Central memory CD4-positive, alpha-beta T cell (primary cell): Measurements from ENCODE around the gene PER1.
A peak's percentile ranks its signal among the peaks of the same experiment; 100 is the strongest.

Experiments used
- DNase-seq: peaks from one replicate; pipeline ENCODE4 v3.0.0; 2022

PER1 gene

DNA sequence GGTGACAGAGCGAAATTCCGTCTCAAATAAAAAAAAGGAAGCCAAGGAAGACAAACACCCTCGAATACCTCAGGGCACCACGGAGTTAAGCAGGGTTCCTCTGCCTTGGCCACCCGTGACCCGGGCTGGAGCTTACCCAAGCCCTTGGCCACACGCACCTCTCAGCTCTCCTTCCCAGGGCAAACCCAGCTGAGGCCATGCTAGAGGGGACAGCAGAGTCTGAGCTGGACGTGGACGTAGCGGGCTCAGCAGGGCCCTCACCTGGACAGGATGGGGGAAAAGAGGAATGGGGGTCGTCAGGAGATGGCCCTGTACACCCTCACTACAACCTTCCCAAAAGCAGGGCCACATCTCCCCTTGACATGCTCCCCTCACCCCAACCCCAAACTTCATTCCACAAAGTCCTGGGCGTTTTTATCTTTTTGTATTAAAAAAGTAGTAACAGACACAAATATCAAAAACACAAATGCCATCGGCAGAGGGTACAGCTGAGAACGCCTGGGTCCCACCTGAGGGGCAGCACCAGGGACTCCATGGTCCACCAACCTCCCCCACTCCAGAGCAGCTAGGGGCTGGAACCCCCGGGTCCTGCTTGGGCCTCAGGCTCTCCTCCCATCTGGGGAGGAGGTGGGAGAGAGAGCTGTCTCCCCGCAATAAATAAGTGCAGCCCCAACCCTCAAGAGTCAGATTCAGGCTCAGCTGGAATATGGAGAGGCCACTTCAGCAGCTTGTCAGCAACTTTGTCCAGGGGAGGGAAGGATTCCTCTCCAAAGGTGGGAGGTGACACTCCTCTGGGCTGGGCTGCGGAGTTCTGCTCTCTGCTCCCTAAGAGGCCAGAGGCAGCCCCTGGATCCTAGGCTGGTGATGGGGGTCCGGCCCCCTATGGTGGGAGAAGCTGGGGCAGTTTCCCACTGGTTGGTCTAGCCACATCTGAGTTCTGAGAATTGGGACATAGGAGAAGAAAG lies 11.9 kb downstream of the PER1 start:
- no peak for DNase-seq

DNA sequence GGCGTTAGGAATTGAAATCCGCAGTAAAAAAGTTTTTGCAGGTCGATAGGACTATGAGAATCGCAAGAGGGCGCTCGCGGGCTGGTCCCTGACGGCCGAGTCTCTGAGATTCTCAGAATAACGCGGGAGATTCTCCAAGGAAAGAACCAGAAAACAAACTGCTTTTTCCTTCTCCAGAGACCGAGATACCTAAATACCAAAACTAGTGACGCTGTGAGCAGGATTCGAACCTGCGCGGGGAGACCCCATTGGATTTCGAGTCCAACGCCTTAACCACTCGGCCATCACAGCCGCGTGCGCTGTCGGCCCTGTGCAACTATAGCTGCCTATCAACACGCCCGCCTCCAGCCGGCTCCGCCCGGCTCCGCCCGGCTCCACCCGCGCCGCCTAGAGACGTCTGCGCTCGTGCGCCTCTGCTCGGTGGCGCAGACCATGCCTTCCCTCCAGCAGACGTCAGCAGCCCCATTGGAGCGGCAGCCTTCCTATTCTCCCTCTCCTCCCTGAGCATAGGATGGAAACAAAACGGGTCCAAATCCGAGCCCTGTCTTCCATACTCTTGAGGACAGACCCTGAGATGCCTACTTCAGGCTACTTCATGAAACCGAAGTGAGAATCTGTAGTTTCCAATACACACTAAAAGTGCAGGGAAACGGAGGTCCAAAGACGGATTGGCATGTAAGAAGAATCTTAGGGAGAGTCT lies 13.4 kb downstream of the PER1 start:
- peak; percentile 92 for DNase-seq

DNA sequence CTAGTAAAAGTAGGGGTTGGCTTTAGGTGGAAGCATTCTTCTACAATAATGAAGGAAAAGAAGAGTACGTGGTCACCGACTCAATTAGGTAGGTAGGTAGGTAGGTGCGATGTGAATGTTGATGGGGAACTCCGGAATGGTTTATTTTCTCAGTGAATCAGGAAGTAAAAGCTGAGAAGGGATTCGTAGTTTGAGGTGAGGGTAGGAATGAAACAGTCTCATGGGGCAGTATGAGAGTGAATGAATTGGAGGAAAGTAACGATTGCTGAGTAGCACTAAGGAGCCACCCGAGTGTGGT lies 13.9 kb downstream of the PER1 start:
- no peak for DNase-seq

DNA sequence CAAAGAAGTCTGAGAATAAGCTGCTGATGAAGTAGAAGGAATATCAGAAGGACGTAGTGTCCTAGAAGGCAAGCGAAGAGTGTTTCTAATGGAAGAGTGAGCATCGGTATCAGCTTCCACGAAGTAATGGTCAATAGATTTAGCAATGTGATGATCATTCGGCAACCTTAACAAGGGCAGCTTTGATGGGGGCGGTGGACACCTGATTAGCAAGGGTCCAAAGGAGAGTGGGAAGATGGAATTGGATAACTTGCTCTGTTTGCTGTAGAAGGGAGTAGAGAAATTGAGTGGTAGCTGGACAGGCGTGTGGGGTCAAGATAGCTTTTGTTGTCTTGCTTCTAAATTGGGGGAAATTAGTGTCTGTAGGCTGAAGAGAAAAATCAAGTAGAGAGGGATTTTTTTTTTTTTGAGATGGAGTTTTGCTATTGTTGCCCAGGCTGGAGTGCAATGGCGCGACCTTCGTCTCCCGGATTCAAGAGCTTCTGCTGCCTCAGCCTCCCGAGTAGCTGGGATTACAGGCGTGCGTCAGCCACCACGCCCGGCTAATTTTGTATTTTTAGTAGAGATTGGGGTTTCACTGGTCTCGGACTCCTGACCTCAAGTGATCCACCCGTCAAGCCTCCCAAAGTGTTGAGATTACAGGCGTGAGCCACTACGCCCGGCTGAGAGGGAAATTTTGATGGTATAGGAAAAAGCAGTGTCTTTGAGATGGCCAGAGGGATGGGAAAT lies 14.4 kb downstream of the PER1 start:
- no peak for DNase-seq

DNA sequence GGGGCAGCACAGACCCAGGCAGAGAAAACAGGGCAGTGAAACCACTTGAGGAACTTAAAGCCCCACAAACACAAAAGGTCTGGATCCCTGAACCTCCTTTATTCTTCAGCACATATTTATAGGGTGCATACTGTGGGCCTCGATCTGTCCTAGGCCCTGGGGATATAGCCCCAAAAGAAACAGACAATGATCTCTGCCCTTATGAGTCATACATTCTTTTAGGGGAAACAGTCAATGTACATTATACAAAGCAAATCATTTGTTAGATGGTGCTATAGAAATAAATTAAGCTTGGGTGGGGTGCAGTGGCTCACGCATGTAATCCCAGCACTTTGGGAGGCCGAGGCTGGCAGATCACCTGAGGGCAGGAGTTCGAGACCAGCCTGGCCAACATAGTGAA lies 18.3 kb downstream of the PER1 start:
- no peak for DNase-seq

DNA sequence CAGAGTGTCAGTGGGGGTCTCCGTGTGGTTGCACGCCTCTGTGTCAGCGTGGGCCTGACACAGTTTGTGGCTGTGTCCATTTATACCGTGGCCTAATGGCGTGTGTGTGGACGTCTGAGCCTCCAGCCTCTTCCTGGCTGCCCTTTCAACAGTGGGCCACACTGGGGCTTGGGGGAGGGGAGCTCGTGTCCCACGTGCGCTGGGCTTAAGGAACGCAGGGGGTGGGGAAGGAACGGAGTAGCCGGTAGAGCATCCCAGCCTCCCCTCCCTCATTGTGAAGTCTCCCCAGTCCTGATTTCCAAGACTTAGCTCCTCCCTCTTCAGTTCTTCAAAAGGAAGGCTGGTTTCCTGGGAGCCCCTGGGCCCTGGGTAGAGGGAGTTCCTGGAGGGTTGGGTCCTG lies 18.8 kb downstream of the PER1 start:
- DNase-seq: no peak

DNA sequence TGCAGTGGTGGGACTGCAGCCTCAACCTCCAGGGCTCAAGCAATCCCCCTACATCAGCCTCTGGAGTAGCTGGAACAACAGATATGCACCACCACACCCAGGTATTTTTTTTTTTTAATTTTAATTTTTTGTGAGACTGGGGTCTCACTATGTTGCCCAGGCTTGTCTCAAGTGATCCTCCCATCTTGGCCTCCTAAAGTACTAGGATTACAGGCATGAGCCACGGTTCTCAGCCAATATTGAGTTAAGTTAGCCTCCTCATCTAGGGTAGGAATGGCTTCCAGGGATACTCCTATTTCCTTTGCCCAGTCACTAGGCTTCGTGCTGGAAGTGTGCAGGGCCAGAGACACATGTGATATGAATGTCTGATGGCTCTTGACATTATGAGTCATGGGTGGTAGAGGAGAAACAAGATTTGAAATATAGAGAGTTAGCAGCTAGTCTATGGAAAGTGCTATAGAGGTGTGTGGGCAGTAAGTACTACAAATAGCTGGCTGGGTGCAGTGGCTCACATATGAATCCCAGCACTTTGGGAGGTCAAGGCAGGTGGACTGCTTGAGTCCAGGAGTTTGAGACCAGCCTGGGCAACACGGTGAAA lies 20.3 kb downstream of the PER1 start:
- no peak for DNase-seq

DNA sequence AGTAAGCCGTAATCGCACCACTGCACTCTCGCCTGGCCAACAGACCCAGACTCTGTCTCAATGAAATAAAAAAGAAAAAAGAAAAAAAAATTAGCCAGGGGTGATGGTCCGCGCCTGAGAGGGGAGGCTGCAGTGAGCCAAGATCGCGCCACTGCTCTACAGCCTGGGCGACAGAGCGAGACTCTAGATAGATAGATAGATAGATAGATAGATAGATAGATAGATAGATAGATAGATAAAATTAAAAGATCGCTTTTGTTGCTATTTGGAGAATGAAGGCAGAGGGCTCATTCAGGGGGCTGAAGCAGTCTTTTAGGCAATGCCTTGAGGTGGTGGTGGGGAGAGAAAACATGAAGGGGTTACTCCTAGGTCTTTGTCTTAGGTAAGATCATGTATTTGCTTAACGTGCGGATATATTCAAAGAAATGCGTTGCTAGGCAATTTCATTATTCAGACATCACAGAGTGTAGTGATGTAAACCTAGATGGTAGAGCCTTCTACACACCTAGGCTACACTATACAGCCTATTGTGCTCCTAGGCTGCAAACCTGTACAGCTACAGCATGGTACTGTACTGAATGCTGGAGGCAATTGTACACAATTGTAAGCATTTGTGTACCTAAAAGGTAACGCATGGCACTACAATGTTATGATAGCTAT lies 23.9 kb downstream of the PER1 start:
- no peak for DNase-seq

DNA sequence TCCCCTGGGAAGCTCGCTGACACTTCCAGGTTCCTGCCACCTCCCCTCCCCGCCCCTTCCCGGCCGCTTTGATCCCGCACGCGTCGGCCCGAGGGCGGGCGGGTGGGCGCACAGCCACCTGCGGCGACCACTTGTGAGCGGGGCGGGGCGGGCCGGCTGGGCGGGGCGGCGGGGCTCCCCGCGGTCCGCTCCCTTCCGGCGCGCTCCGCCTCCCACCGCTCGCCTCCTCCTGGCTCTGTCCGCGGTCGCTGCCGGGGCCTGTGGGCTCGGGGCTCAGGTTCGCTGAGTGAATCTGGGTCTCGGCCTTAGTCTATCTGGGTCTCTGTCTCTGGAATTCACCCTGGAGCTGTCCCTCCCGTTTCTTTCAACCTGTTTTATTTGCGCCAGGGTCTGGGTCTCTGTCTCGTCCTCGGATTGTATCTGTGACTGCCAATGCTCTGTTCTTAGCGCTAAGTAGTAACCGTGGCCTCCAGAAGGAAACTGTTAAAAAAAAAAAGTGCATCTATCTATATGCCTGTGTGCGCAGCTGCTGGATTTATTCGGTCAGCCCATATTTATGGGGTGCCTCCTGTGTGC lies 25.6 kb downstream of the PER1 start:
- DNase-seq: no peak

DNA sequence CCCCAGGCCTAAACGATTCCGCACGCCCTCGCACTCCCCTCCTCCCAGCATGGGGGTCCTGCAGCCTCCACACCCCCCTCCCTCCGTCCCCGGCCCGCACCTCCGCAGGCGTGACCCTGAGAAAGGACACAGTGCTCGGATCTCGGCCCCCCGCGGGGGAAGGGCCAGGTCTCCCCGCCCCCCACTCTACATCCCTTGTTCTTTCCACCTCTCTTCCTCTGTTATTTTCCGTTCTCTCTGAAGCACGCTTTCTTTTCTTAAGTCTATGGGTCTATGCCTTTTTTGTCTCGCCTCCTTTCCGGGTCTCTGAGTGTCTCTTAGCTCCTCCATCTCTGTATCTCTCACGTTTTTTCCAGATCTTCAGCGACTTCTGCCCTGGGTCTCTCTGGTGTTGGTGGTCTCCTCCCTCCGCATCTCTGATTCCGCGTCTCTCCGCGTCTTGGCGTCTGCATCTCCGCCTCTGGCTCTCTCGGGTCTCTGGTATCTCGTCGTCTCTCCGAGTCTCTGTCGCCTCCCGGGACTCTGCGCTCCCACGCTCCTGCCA lies 26.2 kb downstream of the PER1 start:
- no peak for DNase-seq

DNA sequence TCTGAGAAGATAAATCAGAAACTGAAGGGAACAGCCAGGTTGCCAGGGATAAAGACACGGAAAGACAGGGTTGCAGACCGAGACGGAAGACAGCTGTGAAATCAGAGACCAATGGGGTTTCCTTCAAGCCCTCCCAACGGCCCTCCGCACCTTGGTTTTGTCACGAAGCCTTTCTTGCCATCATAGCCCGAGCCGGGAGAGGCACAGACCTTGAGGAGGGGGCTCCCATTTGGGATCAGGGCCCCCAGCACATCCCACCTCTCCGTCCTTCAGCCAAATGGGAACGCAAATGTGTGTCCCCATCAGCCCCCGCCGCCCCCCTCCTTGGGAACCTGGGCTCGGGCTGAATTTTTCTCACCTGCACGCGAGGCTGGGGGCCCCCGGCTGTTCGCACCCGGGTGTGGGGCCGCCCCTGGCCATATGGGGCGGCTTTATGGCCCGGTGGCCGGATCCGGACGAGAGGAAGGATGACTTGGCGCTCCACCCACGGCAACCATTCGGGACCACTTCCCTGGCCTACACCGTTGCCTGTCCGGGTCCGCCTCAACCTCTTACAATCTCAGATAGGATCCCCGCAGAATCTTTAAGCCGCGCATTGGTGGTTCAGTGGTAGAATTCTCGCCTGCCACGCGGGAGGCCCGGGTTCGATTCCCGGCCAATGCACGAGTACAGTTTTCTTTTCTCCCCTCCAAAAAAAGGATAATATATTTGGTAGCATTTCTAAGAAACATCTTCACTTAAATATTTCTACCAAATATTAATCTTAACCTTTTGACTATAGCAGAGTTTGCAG lies 26.9 kb downstream of the PER1 start:
- DNase-seq: peak; percentile 82

DNA sequence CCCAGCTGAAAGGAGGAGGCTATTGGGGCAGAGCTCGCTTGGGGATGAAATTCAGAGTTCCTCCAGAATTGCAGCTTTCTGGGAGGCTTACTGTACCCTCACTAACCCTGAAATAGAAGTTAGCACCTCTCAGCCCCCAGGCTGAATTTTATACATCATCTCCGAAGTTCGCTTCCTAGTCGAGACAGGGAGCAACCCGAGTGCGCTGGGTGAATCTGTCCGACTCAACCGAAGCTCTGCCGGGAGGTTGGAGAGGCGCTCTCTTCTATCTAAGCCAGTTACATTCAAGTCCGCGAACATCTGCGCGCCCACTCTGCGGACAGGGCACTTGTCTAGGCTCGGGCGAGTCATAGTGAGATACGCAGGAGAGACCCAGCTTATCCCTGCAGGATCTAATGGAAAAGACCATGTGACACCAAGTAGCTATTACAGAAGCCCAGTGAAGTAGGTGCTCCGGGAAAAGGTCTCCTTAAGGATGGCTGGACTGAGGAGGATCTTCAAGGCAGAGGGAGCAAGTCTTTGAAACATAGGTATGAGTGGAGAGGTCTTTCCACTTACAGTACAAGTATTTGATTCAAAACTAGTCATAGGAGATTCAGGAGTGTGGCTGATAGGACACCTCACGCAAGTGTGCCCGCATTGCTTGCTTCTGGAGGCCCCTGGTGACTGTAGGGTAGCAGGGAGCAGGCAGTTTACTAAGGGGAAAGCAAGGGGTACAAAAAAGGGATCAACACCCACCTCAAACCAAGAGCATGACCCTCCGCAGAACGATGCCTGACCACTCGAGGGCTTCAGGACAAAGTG lies 27.7 kb downstream of the PER1 start:
- DNase-seq: no peak

DNA sequence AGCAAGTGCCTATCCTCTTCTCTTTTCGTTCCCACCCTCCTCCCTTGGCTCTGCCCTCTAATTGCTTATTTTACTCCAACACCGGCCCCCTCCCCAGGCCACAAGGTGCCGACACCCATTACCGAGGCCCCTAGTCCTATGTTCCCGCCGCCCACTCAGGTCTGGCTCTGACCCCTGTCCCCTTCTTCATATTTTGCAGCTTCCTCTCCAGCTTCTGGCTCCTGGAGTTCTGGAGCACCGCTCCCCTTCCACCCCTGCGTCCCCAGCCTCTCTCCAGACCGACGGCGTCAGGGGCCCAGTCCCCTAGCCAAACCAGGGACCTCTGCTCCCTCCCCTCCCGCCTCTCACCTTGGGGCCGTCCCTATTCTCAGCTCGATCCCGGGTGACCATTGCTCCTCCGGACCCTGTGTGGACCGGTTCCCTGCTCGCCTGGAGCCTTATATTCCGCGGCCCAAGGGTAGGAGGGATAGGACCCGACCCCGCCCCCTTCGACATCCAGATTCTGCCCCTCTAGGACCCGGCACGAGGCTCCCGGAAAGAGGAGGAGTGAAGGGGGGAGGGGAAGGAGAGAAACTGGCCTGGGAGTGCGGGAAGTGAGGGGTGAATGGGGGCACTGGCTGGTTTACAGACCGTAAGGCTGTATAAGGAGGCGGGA lies 28.4 kb downstream of the PER1 start, which contains the start of gene HES7:
Gene HES7 (minus strand): TSS at position 412 of the 655 bp plus-strand sequence. CDS start 22 bp downstream, at position 390.
- DNase-seq: no peak

DNA sequence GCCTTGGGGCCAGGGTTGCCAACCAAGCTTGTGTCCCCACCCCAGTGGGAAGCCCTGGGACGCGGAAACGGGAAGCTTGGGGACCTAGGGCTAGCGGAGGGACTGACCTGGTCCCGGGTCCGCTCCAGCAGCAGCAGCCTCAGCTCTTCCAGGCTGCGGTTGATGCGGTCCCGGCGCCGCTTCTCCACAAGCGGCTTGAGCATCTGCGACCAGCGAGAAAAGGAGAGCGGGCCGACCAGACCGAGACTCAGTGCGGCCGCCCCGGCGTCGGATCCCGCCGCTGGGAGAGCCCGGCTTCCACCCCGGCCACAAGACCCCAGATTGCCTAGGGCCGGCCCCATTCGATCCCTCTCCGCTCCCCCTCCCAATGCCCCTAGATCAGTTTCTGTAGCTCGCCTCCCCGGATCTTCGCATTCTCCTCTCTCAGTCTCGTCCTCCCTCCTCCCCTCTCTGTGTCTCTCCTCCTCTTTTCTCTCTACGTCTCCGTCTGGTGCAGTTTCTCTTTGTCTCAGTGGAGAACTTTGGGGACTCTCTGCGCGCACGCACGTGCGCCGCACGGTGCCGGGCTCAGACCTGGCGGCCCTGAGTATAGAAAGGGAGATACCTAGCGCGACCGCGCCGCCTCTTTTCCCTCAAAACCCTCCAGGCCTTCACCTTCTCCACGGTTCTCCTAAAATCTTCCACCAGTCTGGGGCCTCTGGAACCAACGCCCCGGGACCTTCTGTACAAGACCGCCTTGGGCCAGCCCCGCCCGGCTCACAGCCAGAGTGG lies 29.1 kb downstream of the PER1 start:
- peak; percentile 42 for DNase-seq

DNA sequence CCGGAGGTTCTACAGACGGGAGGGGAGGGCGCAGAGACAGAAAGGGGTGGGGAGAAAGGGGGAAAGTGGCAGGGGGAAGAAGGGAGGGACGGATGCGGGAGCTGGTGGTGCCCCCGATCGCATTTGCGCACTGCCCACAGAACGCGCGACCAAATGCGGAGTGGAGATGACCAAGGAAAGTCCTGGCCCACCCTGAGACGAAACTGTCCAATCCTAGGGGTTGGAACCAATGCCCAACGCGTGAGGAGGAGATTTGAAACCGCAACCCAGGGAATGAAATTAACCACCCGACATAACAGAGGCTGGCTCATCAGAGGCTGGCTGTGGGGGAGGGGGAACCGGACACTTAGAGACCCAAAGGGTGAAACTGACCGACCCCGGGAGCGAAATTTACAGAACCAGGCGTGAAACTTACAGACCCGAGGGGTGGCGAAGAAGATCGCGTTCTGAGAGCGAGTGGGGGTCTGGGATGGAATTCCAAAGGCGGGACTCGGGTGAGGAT lies 29.7 kb downstream of the PER1 start:
- DNase-seq: no peak

DNA sequence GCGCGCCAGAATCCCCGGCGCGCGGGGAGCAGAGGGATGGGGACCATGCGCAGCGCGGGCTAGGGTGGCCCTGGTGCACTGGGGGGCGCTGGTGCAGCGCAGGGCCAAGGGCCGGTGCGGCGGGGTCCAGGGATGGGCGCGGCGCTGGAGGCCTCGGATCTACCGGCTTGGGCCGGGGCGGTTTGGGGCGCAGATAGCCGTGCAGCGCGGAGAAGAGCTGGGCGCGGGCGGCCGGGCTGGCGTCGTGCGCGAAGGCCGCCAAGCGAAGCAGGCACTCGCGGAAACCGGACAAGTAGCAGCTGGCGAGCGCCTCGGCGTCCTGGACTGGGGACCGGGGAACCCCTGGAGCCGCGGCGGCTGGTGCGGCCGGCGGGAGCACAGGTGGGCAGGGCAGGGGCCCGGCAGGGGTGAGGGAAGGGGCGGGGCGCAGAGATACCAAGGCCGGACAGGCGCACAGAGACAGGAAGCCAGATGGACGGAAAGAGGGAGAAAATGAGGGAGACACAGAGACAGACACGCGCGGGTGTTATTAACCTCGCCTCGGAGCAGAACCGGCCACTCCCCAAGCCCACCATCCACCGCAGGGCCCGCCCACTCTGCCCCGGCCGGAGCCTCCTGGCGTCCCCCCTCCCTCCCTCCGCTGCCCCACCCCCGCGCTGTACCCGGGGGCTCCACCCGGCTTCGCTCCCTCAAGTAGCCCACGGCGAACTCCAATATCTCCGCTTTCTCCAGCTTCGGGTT lies 30.4 kb downstream of the PER1 start:
- DNase-seq: no peak

DNA sequence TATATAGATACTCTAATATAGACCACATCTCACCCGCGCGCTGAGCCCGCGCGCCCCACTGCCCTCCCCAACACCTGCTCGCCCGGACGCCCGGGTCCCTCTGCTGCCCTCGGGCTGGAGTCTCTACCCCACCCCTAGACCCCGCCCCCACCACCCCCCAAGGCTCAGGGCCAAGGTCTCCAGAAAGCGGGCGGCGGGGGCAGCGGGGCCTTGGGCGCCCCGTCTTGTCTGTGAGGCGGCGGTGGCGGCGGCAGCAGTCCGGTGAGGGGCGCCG lies 30.9 kb downstream of the PER1 start:
- DNase-seq: no peak
